ENCODE data around the gene THADA. TPM values are rescaled to one million over a fixed set of nuclear protein-coding genes. Genes with fewer than 3 reads are reported as not detected.
A peak's percentile ranks its signal among the peaks of the same experiment; 100 is the strongest.
"Not testable (repeated sequence)": the region's sequence is repeated elsewhere in the genome, so short reads cannot be mapped to it uniquely, and the experiment has no call there.

Gene THADA
- total RNA-seq, 1 experiment from 2014 or later, result 22.0 TPM

- no peak for DNase-seq (ENCODE audit: low read depth)
Observed at GRCh38 chr2:43389581-43390466, 206.0 kb downstream of the THADA start.

DNA sequence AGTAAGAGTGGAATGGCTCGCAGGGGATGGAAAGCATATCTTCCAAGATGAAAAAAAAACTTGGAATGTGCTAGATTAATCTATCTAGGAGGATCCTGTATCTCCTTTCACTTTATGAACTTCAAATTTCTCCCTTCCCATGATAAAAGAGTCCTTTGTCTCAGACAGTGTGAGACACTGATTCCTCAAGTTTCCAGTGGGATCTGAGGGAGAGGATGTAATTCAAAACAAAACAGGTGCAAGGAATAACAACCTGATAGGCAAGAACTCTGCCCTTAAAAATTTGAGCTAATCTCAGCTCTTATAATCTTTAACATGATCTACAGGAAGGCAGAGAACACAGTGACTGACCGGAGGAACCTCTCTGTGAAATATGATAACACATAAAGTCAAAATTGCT is 207.5 kb downstream of the THADA start:
- no peak for DNase-seq (ENCODE audit: low read depth)

GRCh38 chr2:43387092-43388062 is 208.5 kb downstream of the THADA start:
- peak; percentile 62 for DNase-seq (ENCODE audit: low read depth)

DNA sequence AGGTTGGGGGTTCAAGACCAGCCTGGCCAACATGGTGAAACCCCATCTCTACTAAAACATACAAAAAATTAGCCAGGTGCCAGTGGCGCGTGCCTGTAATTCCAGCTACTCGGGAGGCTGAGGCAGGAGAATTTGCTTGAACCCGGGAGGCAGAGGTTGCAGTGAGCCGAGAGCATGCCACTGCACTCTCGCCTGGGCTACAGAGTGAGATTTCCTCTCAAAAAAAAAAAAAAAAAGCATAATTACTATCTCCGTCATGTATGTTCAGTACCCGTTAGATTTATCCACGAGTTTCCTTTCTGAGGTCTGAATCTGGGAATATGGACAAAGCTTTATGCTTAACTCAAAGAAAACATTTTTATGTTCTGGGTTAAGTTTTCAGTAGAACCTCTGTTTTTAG is 209.2 kb downstream of the THADA start:
- DNase-seq (ENCODE audit: low read depth), result not testable (repeated sequence)

DNA sequence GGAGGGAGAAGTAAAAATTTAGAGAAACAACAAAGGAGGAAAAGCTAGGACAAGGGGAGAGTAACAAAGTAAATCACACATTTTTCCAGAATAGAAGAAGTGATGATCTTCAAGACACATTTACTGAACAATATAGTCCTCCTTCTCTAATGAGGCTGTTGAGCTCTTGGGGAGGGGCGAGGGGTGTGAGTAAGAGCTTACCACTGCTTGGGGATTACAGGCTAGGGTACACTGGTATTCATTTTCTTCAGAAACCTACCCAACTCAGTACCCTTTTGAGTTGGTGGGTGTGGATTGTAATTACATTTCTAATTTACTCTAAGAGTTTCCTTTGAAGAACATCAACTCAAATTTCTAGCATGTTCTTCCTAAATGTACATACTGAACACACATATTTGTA is 211.7 kb downstream of the THADA start:
- DNase-seq (ENCODE audit: low read depth), result no peak

DNA sequence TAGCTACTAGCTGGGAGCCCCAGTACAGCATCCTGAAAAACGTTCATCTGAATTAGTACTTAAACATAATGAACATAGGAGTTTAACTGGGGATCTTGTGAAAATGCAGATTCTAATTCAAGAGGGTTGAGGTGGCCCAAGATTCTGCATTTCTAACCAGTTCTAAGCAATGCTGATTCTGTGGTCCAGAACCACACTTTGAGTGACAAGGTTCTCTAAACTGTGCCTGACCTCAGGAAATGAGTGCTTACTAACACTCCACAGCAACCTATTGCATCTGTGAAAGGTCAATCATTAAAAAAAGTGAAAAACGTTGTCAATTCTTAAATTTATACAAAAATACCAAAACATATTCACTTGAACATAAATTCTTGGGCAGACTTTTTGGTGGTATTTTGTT is 212.3 kb downstream of the THADA start:
- no peak for DNase-seq (ENCODE audit: low read depth)

DNA sequence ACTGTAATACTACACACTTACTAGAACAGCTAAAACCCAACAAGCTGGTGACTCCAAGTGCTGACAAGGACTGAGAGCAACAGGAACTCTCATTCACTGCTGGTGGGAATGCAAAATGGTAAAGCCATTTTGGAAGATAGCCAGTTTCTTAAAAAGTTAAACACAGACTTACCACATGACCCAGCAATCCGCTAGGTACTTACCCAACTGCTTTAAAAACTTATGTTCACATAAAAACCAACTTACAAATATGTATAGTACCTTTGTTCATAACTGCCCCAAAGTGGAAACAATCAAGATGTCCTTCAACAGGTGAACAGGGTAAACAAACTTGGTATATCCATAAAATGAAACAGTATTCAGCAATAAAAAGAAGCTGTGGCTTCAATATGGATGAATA is 216.3 kb downstream of the THADA start:
- DNase-seq (ENCODE audit: low read depth), result no peak

- no peak for DNase-seq (ENCODE audit: low read depth)
Observed at GRCh38 chr2:43377327-43377726, 218.5 kb downstream of the THADA start.

- no peak for DNase-seq (ENCODE audit: low read depth)
Observed at GRCh38 chr2:43376523-43377198, 219.2 kb downstream of the THADA start.

DNA sequence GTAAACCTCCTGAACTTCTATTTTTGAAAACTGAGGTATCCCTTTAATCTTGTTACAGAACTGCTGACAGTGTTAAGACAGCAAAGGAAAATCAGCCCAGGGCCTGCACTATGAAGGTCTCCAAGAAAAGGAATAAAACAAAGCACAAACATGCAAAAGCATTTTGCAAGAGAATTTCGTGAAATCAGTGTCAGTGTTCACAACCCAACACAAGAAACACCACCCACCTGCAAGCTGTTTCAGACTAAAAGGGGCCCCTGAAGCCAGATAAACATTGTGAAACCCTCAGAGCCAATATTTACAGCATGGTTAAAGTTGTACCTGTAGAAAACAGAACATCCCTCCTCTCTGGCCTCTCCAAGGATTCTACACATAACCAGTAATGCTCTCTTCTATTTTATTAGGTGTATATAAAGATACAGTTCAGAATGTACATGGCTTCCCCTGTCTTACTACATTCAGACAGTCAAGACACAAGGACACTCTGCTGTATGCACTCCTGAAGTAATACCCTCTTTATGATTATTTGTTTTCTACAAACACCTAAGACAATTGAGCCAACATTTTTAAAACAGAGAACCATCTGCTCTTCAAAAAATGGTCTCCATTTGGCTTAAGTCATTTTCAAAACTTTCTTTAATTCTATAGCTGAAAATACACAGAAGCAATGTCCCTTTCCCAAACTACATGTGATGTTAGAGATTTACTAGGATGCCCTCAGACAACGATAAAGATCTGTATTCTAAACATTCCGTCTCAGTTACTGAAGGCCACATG is 219.9 kb downstream of the THADA start:
- DNase-seq (ENCODE audit: low read depth), result no peak

GRCh38 chr2:43372416-43373081 is 223.3 kb downstream of the THADA start:
- no peak for DNase-seq (ENCODE audit: low read depth)

GRCh38 chr2:43370705-43371104 is 225.1 kb downstream of the THADA start:
- DNase-seq (ENCODE audit: low read depth), result no peak

- DNase-seq (ENCODE audit: low read depth), result no peak
Observed at GRCh38 chr2:43370146-43370545, 225.7 kb downstream of the THADA start.

GRCh38 chr2:43368483-43369385 is 227.1 kb downstream of the THADA start:
- DNase-seq (ENCODE audit: low read depth), result no peak

DNA sequence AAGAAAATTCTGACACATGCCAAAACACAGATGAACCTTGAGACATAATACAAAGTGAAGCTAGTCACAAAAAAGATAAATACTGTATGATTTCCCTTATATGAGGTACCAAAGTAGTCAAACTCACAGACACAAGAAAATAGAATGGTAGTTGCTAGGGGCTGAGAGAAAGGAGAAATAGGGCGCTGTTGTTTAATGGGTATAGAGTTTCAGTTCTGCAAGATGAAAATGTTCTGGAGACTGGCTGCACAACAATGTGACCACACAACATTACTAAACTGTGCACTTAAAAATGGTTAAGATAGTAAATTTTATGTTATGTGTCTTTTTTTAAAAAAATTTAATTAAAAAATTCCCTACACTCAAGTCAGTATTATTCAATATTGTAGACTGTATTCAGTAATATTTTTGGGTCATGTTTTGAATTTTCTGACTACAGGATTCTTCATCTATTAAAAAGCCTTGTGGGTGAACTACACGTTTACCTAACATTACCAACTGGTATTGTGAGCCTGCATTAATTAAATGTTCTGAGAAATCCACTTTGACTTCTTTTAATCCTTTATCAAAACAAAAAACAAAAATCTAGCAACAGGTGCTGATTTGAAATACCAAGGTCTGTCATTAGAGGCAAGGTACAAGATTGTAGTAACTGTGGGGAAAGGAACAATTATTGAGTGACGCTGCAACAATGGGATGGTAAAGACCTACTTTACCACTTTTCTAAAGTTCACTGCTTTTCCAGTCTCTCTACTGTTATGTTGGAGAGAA is 228.6 kb downstream of the THADA start:
- no peak for DNase-seq (ENCODE audit: low read depth)

- DNase-seq (ENCODE audit: low read depth), result no peak
Observed at GRCh38 chr2:43363120-43363519, 232.7 kb downstream of the THADA start.

DNA sequence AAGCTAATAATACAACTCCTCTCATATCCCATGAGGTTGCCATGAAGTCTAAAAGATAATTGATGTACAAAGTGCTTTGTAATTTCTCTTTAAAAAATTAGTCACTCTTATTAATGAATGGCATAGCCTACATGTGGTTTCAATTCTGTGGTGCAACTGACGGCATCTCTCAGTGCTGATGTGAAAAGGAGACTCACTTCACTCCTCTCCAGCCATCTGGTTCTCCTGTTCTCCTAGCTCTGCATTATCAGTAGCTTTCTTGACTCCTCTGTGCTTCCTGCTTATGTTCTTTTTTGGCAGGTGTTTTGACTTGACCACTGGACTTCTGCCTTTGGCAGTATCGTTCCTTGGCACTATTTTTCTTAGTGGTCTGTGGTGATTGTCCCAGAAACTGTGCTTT is 234.6 kb downstream of the THADA start:
- DNase-seq (ENCODE audit: low read depth), result peak; percentile 54

DNA sequence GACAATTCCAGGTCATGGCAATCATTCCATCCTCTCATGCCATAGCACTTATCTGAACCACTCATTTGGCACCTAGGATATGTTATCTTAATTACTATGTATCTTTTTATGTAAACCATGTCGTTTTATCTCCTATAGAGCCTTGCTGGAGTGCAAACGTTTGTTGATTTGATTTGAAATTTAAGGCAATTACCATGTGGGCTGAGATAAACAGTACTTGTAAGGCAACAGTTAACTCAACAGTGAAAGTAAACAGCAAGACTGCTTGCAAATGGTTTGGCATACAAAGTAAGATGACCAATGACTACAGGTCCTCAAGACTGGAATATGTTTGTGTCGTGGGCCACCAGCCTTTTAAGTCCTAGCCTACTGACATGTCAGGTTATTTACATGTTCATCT is 235.7 kb downstream of the THADA start:
- DNase-seq (ENCODE audit: low read depth), result no peak

All from RPMI7951 (cell line).